Esophagus (tissue), 2 donors: ENCODE measurements around the gene YY1. TPM values are rescaled to one million over a fixed set of nuclear protein-coding genes. Genes with fewer than 3 reads are reported as not detected.
"Not testable (repeated sequence)": the region's sequence is repeated elsewhere in the genome, so short reads cannot be mapped to it uniquely, and the experiment has no call there.

Experiments
- H3K27ac ChIP-seq, 2 donors: one replicate each; pipeline ENCODE4 v1.5.1; 2013; ENCODE audit warnings: low read depth in 2 of 2, mild to moderate bottlenecking in 2 of 2, inconsistent platforms in 1 of 2, low read length in 1 of 2, moderate library complexity in 1 of 2
- H3K27me3 ChIP-seq, 2 donors: one replicate each; pipeline ENCODE4 v1.6.1; 2013; ENCODE audit warnings: low read length in 2 of 2, control low read depth in 1 of 2, mild to moderate bottlenecking in 1 of 2; ENCODE audit not compliant: insufficient read depth in 2 of 2, control insufficient read depth in 1 of 2
- H3K36me3 ChIP-seq, 2 donors: one replicate each; pipeline ENCODE4 v1.6.1; 2013; ENCODE audit warnings: low read length in 1 of 2; ENCODE audit not compliant: control insufficient read depth in 2 of 2, insufficient read depth in 2 of 2
- H3K4me1 ChIP-seq, 2 donors: one replicate each; pipeline ENCODE4 v1.6.1; 2013; ENCODE audit warnings: low read length in 1 of 2; ENCODE audit not compliant: control insufficient read depth in 2 of 2, insufficient read depth in 2 of 2
- H3K4me3 ChIP-seq, 2 donors: one replicate each; pipeline ENCODE4 v1.5.1; 2013; ENCODE audit warnings: low read length in 2 of 2, mild to moderate bottlenecking in 2 of 2, low read depth in 1 of 2, moderate library complexity in 1 of 2
- H3K9me3 ChIP-seq, 2 donors: one replicate each; pipeline ENCODE4 v1.6.1; 2013; ENCODE audit warnings: mild to moderate bottlenecking in 2 of 2, low read depth in 1 of 2, low read length in 1 of 2, moderate library complexity in 1 of 2; ENCODE audit not compliant: control insufficient read depth in 2 of 2, insufficient read depth in 1 of 2
- WGBS, 2 donors: extraction: QIAGEN DNeasy Blood & Tissue Kit; methylation state at CpG; one replicate each; pipeline ENCODE4 v1.1.7; 2013; 5-methylcytosine and 5-hydroxymethylcytosine counted together
- polyA plus RNA-seq, 2 donors: library from polyadenylated mRNA; stranded (reverse); fragments of 200-250 nt; gene quantifications; one replicate each; pipeline ENCODE4 v1.2.3, GENCODE V29; 2013
- donor health status: healthy with polysubstance abuse.
- donor health status: Bipolar disorder and iron deficiency.

The YY1 gene
- polyA plus RNA-seq, 2 donors, result 24.7 to 36.9 TPM

- Histone ChIP-seq H3K4me3 (no peak overlapping the region), H3K27me3 (no peaks in the 10 kb centered on the region), H3K9me3 (no peaks in the 10 kb centered on the region), H3K36me3 (peaks cover 6 to 10% of the 10 kb centered on the region in 2 donors), H3K4me1 (peaks cover 2 to 9% of the 10 kb centered on the region in 2 donors), H3K27ac (no peak overlapping the region)
- 91 to 93% methylated on average over 8 of the region's 8 CpGs for WGBS, 2 donors
Measured at GRCh38 chr14:100279563-100279962, 40.6 kb downstream of the YY1 start.

- H3K36me3 ChIP-seq, result peaks cover 6 to 7% of the 10 kb centered on the region in 2 donors
- peak overlapping the region in 1 of 2 donors; percentile 63 for H3K27ac ChIP-seq
- peaks cover 6 to 12% of the 10 kb centered on the region in 2 donors for H3K4me1 ChIP-seq
- no peaks in the 10 kb centered on the region for H3K27me3 ChIP-seq
- no peak overlapping the region for H3K4me3 ChIP-seq
- 48 to 52% methylated on average over 11 of the region's 11 CpGs for WGBS, 2 donors
- no peaks in the 10 kb centered on the region for H3K9me3 ChIP-seq
Measured at GRCh38 chr14:100281286-100282082, 42.5 kb downstream of the YY1 start.

GRCh38 chr14:100282083-100282350 lies 43.1 kb downstream of the YY1 start:
- H3K27ac ChIP-seq, result peak overlapping the region in 1 of 2 donors; percentile 24
- 89 to 93% methylated on average over 7 of the region's 7 CpGs for WGBS, 2 donors
- H3K4me3 ChIP-seq, result no peak overlapping the region
- H3K36me3 ChIP-seq, result peaks cover 5 to 6% of the 10 kb centered on the region in 2 donors
- no peaks in the 10 kb centered on the region for H3K27me3 ChIP-seq
- peaks cover 6 to 12% of the 10 kb centered on the region in 2 donors for H3K4me1 ChIP-seq
- no peaks in the 10 kb centered on the region for H3K9me3 ChIP-seq

GRCh38 chr14:100282766-100283419 lies 43.9 kb downstream of the YY1 start:
- WGBS, 2 donors, result 50 to 69% methylated on average over 9 of the region's 9 CpGs
- Histone ChIP-seq H3K4me1 (peaks cover 6 to 12% of the 10 kb centered on the region in 2 donors), H3K36me3 (peaks cover 3 to 4% of the 10 kb centered on the region in 2 donors), H3K27me3 (no peaks in the 10 kb centered on the region), H3K4me3 (no peak overlapping the region), H3K27ac (peak overlapping the region; percentile 62 to 77), H3K9me3 (no peaks in the 10 kb centered on the region)

- not testable (repeated sequence) for H3K36me3 ChIP-seq, H3K9me3 ChIP-seq, H3K4me3 ChIP-seq, H3K27me3 ChIP-seq
- peak overlapping the region; percentile 62 to 77 for H3K27ac ChIP-seq
- peaks cover 6 to 12% of the 10 kb centered on the region in 2 donors for H3K4me1 ChIP-seq
- WGBS, 2 donors, result 85 to 91% methylated on average over 9 of the region's 9 CpGs
Measured at GRCh38 chr14:100283436-100283835, 44.5 kb downstream of the YY1 start.

- peaks cover 3 to 4% of the 10 kb centered on the region in 2 donors for H3K36me3 ChIP-seq
- no peak overlapping the region for H3K27ac ChIP-seq
- WGBS, 2 donors, result 59 to 65% methylated on average over 26 of the region's 26 CpGs
Measured at GRCh38 chr14:100283984-100284881, 45.3 kb downstream of the YY1 start.

GRCh38 chr14:100285021-100285912 lies 46.3 kb downstream of the YY1 start:
- H3K27ac ChIP-seq, result peak overlapping the region; percentile 77 to 80
- H3K9me3 ChIP-seq, result no peaks in the 10 kb centered on the region
- H3K36me3 ChIP-seq, result peaks cover 0 to 4% of the 10 kb centered on the region in 2 donors
- peaks cover 4 to 12% of the 10 kb centered on the region in 2 donors for H3K4me1 ChIP-seq
- no peaks in the 10 kb centered on the region for H3K27me3 ChIP-seq
- 1% methylated on average over 59 to 82 of the region's 82 CpGs for WGBS, 2 donors
- peak overlapping the region; percentile 49 to 60 for H3K4me3 ChIP-seq

More at GRCh38 chr14:100283984-100284881, 45.3 kb downstream of the YY1 start:
- H3K4me3 ChIP-seq, result no peak overlapping the region
- no peaks in the 10 kb centered on the region for H3K9me3 ChIP-seq
- H3K4me1 ChIP-seq, result peaks cover 4 to 12% of the 10 kb centered on the region in 2 donors
- H3K27me3 ChIP-seq, result no peaks in the 10 kb centered on the region

- Histone ChIP-seq H3K27ac (no peak overlapping the region), H3K4me3 (peak overlapping the region; percentile 49 to 60), H3K9me3 (no peaks in the 10 kb centered on the region), H3K27me3 (no peaks in the 10 kb centered on the region), H3K4me1 (peaks cover 4 to 12% of the 10 kb centered on the region in 2 donors), H3K36me3 (peaks cover 0 to 9% of the 10 kb centered on the region in 2 donors)
- WGBS, 2 donors, result 29 to 33% methylated on average over 11 to 13 of the region's 13 CpGs
Measured at GRCh38 chr14:100285913-100286400, 47.0 kb downstream of the YY1 start.
